ENCODE results near the gene DCLRE1A. TPM values are rescaled to one million over a fixed set of nuclear protein-coding genes. Genes with fewer than 3 reads are reported as not detected.

Gene DCLRE1A
- total and polyA plus RNA-seq, 7 donors: 1.9 to 5.1 (median 3.0) TPM

GRCh38 chr10:113894581-113894980 is 40.7 kb upstream of the DCLRE1A start:
- intact Hi-C loops (cut with DNase I): no loop called here
- Histone ChIP-seq H3K36me3 (ENCODE audit: insufficient read depth in 1 of 2, low read depth in 1 of 2) (peaks cover 0 to 18% of the 10 kb centered on the region in 2 donors), H3K27me3 (ENCODE audit: insufficient read depth in 3 of 3, low read length in 2 of 3) (no peaks in the 10 kb centered on the region), H3K27ac (no peak overlapping the region), H3K9me3 (no peaks in the 10 kb centered on the region), H3K4me3 (no peak overlapping the region), H3K4me1 (peaks cover 4% of the 10 kb centered on the region)
- ATAC-seq (no peak), DNase-seq (no peak)
- TF ChIP-seq, protein P1, sequence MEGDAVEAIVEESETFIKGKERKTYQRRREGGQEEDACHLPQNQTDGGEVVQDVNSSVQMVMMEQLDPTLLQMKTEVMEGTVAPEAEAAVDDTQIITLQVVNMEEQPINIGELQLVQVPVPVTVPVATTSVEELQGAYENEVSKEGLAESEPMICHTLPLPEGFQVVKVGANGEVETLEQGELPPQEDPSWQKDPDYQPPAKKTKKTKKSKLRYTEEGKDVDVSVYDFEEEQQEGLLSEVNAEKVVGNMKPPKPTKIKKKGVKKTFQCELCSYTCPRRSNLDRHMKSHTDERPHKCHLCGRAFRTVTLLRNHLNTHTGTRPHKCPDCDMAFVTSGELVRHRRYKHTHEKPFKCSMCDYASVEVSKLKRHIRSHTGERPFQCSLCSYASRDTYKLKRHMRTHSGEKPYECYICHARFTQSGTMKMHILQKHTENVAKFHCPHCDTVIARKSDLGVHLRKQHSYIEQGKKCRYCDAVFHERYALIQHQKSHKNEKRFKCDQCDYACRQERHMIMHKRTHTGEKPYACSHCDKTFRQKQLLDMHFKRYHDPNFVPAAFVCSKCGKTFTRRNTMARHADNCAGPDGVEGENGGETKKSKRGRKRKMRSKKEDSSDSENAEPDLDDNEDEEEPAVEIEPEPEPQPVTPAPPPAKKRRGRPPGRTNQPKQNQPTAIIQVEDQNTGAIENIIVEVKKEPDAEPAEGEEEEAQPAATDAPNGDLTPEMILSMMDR (IDR thresholded peaks at IDR 0.05): no peak
- 93 to 100% (median 93%) methylated on average over 1 of the region's 1 CpG for WGBS, 3 donors

GRCh38 chr10:113893570-113893969 is 39.7 kb upstream of the DCLRE1A start:
- intact Hi-C loops (cut with DNase I): no loop called here
- H3K4me3 ChIP-seq: no peak overlapping the region
- no peak for ATAC-seq
- no peaks in the 10 kb centered on the region for H3K9me3 ChIP-seq
- H3K27ac ChIP-seq: no peak overlapping the region
- TF ChIP-seq, protein P1 (IDR thresholded peaks at IDR 0.05): no peak
- H3K36me3 ChIP-seq (ENCODE audit: insufficient read depth in 1 of 2, low read depth in 1 of 2): peaks cover 0 to 11% of the 10 kb centered on the region in 2 donors
- peaks cover 4% of the 10 kb centered on the region for H3K4me1 ChIP-seq
- H3K27me3 ChIP-seq (ENCODE audit: insufficient read depth in 3 of 3, low read length in 2 of 3): no peaks in the 10 kb centered on the region
- DNase-seq: no peak
- 57 to 69% (median 65%) methylated on average over 2 of the region's 2 CpGs for WGBS, 3 donors

DNA sequence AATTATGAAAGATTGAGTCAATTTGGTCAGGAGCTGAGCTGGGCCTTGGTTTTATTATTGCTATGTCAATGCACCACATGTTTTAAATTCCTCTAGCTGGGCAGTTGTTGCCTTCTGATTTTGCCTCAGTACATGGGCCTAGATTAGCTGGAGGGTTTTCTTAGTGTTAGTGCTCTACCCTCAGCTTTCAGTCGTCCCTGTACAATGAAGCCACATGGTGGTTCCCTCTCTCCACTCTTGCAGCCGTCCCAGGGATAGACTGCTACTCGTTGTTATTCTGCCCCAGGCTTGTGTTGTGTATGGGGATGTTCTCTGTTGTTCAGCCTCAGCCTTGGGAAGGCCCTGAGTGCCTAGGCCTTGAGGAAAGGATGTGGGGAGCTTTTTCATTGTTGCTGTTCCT is 37.6 kb upstream of the DCLRE1A start:
- intact Hi-C loops (cut with DNase I): no loop called here

DNA sequence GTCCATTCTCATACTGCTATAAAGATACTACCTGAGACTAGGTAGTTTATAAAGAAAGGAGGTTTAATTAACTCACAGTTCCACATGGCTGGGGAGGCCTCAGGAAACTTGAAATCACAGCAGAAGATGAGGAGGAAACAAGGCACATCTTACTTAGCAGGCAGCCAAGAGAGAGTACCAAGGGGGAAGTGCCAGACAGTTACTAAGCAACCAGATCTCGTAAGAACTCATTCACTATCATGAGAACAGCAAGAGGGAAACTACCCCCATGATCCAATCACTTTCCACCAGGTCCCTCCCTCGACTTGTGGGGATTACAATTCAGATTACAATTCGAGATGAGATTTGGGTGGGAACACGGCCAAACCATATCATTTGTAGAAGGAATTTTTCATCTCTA is 36.9 kb upstream of the DCLRE1A start:
- Histone ChIP-seq H3K27me3 (ENCODE audit: insufficient read depth in 3 of 3, low read length in 2 of 3) (no peaks in the 10 kb centered on the region), H3K4me3 (no peak overlapping the region), H3K4me1 (peaks cover 4% of the 10 kb centered on the region), H3K27ac (no peak overlapping the region), H3K9me3 (no peaks in the 10 kb centered on the region), H3K36me3 (ENCODE audit: insufficient read depth in 1 of 2, low read depth in 1 of 2) (peaks cover 0 to 22% of the 10 kb centered on the region in 2 donors)
- ATAC-seq (no peak), DNase-seq (no peak)
- TF ChIP-seq, protein P1 (IDR thresholded peaks at IDR 0.05): no peak
- intact Hi-C loops (cut with DNase I): no loop called here
- 76 to 85% (median 81%) methylated on average over 4 of the region's 4 CpGs for WGBS, 3 donors

More for the DNA sequence above, 37.6 kb upstream of the DCLRE1A start:
- no peaks in the 10 kb centered on the region for H3K9me3 ChIP-seq
- 63 to 69% (median 63%) methylated on average over 3 of the region's 3 CpGs for WGBS, 3 donors
- no peak overlapping the region for H3K4me3 ChIP-seq
- no peaks in the 10 kb centered on the region for H3K27me3 ChIP-seq (ENCODE audit: insufficient read depth in 3 of 3, low read length in 2 of 3)
- no peak for ATAC-seq
- H3K36me3 ChIP-seq (ENCODE audit: insufficient read depth in 1 of 2, low read depth in 1 of 2): peaks cover 0 to 16% of the 10 kb centered on the region in 2 donors
- H3K4me1 ChIP-seq: peaks cover 4% of the 10 kb centered on the region
- DNase-seq: no peak
- H3K27ac ChIP-seq: no peak overlapping the region
- TF ChIP-seq, protein P1 (IDR thresholded peaks at IDR 0.05): no peak

GRCh38 chr10:113889911-113890310 is 36.0 kb upstream of the DCLRE1A start:
- no peak overlapping the region for H3K27ac ChIP-seq
- H3K4me3 ChIP-seq: no peak overlapping the region
- ATAC-seq: no peak
- no peak for DNase-seq
- 74 to 85% (median 78%) methylated on average over 2 of the region's 2 CpGs for WGBS, 3 donors
- peaks cover 0 to 30% of the 10 kb centered on the region in 2 donors for H3K36me3 ChIP-seq (ENCODE audit: insufficient read depth in 1 of 2, low read depth in 1 of 2)
- no peaks in the 10 kb centered on the region for H3K27me3 ChIP-seq (ENCODE audit: insufficient read depth in 3 of 3, low read length in 2 of 3)
- intact Hi-C loops (cut with DNase I): no loop called here
- H3K9me3 ChIP-seq: no peaks in the 10 kb centered on the region
- H3K4me1 ChIP-seq: peaks cover 4% of the 10 kb centered on the region
- TF ChIP-seq, protein P1 (IDR thresholded peaks at IDR 0.05): no peak

Measured in psoas muscle (tissue), 8 donors.